Measurements from ENCODE around the gene ZNF335.
"Not testable (repeated sequence)": the region's sequence is repeated elsewhere in the genome, so short reads cannot be mapped to it uniquely, and the experiment has no call there.

DNA sequence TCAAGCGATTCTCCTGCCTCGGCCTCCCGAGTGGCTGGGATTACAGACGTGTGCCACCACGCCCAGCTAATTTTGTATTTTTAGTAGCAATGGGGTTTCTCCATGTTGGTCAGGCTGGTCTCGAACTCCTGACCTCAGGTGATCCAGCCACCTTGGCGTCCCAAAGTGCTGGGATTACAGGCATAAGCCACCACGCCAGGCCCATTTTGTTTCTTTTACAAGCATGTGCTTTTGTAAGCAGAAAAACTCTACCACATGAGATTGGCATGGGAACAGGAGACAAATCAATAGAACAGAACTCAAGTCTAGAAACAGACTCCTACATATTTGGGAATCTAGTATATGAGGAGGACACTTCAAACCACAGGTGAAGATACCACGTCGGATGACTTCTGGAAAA lies 15.7 kb downstream of the ZNF335 start:
- not testable (repeated sequence) for TF ChIP-seq CTCF (conservative IDR thresholded peaks at IDR 0.05); ZFX (IDR thresholded peaks at IDR 0.05)
